Measurements from ENCODE around the gene GABBR2.

DNA sequence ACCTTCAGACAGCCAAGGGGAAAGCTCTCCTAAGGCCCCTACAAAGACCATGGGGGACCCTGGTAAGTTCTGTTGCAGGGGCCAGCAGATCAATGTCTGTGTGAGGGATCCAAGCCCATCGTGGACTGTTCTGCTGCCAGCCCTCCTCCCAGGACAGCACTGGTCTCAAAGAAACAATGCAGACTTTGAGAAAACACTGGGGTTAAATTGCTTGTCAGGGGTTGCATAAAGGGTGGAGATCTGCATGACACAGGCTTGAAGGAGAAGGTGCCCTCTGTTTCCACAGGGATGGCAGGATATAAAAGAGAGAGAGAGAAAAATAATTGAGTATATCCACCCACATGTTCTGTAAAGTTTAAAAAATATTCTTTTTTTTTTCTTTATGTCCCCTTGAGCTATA, 295.7 kb downstream of the GABBR2 start:
- TF ChIP-seq, protein P1, sequence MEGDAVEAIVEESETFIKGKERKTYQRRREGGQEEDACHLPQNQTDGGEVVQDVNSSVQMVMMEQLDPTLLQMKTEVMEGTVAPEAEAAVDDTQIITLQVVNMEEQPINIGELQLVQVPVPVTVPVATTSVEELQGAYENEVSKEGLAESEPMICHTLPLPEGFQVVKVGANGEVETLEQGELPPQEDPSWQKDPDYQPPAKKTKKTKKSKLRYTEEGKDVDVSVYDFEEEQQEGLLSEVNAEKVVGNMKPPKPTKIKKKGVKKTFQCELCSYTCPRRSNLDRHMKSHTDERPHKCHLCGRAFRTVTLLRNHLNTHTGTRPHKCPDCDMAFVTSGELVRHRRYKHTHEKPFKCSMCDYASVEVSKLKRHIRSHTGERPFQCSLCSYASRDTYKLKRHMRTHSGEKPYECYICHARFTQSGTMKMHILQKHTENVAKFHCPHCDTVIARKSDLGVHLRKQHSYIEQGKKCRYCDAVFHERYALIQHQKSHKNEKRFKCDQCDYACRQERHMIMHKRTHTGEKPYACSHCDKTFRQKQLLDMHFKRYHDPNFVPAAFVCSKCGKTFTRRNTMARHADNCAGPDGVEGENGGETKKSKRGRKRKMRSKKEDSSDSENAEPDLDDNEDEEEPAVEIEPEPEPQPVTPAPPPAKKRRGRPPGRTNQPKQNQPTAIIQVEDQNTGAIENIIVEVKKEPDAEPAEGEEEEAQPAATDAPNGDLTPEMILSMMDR (IDR thresholded peaks at IDR 0.05): no peak
- TF ChIP-seq POLR2A (IDR thresholded peaks at IDR 0.05): no peak
- no peak for TF ChIP-seq POLR2AphosphoS5 (IDR thresholded peaks at IDR 0.05)

Measured in breast epithelium (tissue), 3 donors.